ENCODE data around the gene EPPIN. TPM values are rescaled to one million over a fixed set of nuclear protein-coding genes. Genes with fewer than 3 reads are reported as not detected.

EPPIN gene
- total RNA-seq, result not detected in 2 replicates

DNA sequence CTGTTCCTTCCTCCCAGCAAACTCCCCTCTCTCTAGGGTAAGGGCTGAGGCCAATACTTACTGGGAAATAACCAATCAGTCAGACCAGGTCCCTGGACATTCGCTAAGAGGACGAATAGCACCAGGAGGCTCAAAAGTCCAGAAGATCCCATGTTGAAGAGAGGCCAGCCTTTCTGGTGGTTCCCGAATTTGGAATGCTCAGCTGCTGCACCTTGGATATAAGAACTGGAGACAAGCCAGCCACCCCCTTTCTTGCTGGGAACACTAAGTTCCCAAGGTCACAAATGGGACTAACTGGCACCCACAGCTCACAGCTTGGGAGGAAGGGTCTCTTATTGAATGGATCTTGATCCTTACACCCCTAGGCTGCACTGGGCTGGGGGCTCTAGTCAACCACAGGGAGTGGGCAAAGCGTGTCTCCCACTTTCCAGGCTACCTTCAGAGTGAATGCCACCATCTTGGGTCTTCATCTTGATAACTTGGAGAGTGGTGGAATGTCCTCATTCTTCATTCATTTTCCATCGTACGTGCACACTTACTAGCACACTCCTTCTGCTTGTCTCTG lies at the start of gene EPPIN:
EPPIN (minus strand) TSS at position 196 of the 565 bp plus-strand sequence; CDS start at position 152, 44 bp downstream.

DNA sequence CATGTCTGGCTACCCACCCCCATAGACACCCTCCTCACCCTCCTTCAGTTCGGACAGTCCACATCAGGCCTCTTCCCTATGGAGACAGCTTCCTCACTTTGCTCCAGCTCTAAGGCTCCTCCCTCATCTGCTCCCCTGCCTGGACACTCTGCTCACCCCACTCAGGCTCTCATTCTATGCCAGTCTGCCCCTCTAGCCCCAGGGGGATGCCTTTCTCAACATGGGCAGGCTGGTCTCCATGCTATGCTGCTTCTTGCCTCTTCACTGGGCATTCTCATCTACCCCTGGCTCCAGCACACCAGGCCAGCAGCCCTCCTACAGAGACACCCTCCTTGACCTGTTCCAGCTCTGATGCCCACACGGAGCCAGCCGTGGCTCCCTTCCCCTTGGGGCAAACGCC lies 32.0 kb upstream of the EPPIN start, which contains the start of gene WFDC8:
WFDC8 (minus strand) TSS at position 101 of the 400 bp plus-strand sequence; CDS start at position 64, 37 bp downstream.

DNA sequence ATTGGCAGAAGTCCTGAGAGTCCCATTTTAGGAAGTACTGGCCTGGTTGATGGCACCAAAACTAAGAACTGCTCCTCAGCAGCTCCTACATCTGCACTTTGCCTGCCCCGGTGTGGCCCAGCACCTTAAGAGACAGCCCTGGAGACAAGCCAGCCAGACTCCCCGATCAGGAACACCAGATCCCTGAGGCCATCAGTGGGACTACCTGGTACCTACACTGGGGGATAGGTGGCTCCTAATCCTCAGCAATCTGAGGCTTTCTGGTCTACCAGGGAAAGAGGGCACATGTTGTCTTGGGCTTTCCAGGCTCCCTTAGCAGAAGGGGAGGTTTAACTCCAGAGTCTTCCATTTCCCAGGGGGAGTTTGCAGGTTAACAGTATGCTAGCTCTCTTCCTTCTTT lies 7.8 kb downstream of the EPPIN start, which contains the start of gene WFDC6:
WFDC6 (minus strand) TSS at position 101 of the 400 bp plus-strand sequence; CDS start at position 26, 75 bp downstream.

DNA sequence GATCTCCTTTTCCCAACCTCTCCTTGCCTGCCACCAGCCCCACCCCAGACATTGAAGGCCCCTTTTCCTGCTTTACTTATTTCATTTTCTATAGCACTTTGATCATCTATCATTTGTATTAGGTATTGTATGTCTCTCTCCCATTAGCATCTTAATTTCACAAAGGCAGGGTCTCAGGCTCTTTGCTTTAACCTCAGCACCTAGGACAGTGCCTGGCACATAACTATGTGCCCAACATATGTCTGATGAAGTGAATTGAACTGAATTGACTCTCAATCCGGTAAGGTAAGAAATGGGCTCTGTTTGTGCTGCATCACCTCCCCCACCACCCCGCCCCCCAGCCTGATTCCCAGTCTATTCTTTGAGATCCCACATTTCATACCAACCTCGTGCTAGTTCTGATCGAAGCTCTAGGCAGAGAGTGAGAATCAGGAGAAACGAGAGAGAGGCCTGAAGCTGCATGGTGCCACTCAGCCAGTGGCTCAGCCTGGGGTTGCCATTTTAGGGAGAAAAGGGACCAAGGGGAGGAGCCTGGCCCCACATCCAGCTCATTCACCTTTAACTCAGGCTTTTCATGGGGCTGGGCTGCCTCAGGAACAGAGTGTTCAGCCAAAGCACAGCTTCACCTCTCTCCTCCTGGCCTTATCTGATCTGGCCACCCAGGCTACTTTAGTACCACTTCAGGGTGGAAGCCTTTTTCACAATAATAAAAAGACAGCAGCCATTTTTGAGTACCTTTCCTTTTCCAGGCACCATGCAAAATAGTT lies 31.9 kb downstream of the EPPIN start, which contains the start of gene SPINT3:
SPINT3 (minus strand) TSS at position 476 of the 767 bp plus-strand sequence; CDS start at position 462, 14 bp downstream.

Other genes with a start within 250 kb of the EPPIN start
- not detected in 2 replicates for gene RBPJL, start 240.6 kb downstream of the EPPIN start, total RNA-seq
- 0.17 TPM in 1 of 2 replicates, not detected in the other for gene MATN4, start 239.1 kb downstream of the EPPIN start, total RNA-seq
- gene SDC4, start 199.0 kb downstream of the EPPIN start, total RNA-seq, result 78.1 and 98.7 TPM in 2 replicates
- 15.8 and 34.5 TPM in 2 replicates for gene SYS1, start 184.2 kb downstream of the EPPIN start, total RNA-seq
- gene TP53TG5, start 169.1 kb downstream of the EPPIN start, total RNA-seq, result 0.09 TPM in 1 of 2 replicates, not detected in the other
- gene DBNDD2, start 139.1 kb downstream of the EPPIN start, total RNA-seq, result 0.34 and 0.63 TPM in 2 replicates
- gene PIGT, start 131.3 kb downstream of the EPPIN start, total RNA-seq, result 17.5 and 29.5 TPM in 2 replicates
- not detected in 2 replicates for gene WFDC2, start 77.6 kb downstream of the EPPIN start, total RNA-seq
- gene SPINT3, start 31.8 kb downstream of the EPPIN start, total RNA-seq, result not detected in 2 replicates
- gene WFDC6, start 7.9 kb downstream of the EPPIN start, total RNA-seq, result not detected in 2 replicates
- gene WFDC8, start 31.9 kb upstream of the EPPIN start, total RNA-seq, result not detected in 2 replicates
- not detected in 2 replicates for gene WFDC10A, start 82.3 kb upstream of the EPPIN start, total RNA-seq
- not detected in 2 replicates for gene WFDC9, start 83.9 kb upstream of the EPPIN start, total RNA-seq
- gene WFDC11, start 122.8 kb upstream of the EPPIN start, total RNA-seq, result not detected in 2 replicates
- gene WFDC13, start 154.6 kb upstream of the EPPIN start, total RNA-seq, result not detected in 2 replicates
- 0.26 TPM in 1 of 2 replicates, not detected in the other for gene WFDC10B, start 157.6 kb upstream of the EPPIN start, total RNA-seq
- gene SPINT4, start 174.9 kb upstream of the EPPIN start, total RNA-seq, result not detected in 2 replicates
- gene WFDC3, start 244.5 kb upstream of the EPPIN start, total RNA-seq, result 0.17 and 0.95 TPM in 2 replicates
- gene DNTTIP1, start 244.6 kb upstream of the EPPIN start, total RNA-seq, result 16.9 and 20.5 TPM in 2 replicates

Data from bronchial smooth muscle cell (primary cell).